HT-29 (cell line): Measurements from ENCODE around the gene FBLN5. TPM values are rescaled to one million over a fixed set of nuclear protein-coding genes. Genes with fewer than 3 reads are reported as not detected.
A peak's percentile ranks its signal among the peaks of the same experiment; 100 is the strongest.

Experiments
- DNase-seq: peaks from one replicate; pipeline ENCODE4 v3.0.0-alpha.2; 2015; ENCODE audit warnings: low spot score
- total RNA-seq: library from RNA; depleted of rRNA; stranded (reverse); fragments of >200 nt; shearing (Covaris generic); gene quantifications from 2 replicates; pipeline ENCODE4 v1.2.3, GENCODE V29; 2014; rRNA removed

The FBLN5 gene
- total RNA-seq, result not detected in 2 replicates

- DNase-seq, result no peak
These were observed at the start of gene FBLN5 for GRCh38 chr14:91947475-91948184. FBLN5 (minus strand) TSS chr14:91947694; CDS start chr14:91947229, 465 bp downstream.

DNA sequence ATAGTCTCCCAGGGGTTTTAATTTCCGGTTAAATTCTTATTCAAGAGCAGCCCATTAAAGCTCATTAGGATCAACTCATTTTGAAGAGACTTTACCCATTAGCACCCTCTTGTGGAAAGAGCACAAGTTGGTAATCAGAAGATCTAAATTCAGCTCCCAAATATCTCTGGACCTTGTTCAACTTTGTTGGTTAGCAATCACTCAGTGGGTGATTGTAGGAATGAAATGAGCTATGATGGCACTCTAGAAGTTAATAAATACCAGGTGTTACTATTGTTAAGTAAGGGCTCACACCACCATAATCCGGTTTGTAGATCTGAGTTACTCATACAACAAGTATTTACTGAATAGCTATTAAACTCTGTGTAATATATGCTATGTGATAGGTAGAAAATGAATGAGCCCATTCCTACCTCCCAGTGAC is 49.5 kb upstream of the FBLN5 start:
- DNase-seq, result peak; percentile 50

DNA sequence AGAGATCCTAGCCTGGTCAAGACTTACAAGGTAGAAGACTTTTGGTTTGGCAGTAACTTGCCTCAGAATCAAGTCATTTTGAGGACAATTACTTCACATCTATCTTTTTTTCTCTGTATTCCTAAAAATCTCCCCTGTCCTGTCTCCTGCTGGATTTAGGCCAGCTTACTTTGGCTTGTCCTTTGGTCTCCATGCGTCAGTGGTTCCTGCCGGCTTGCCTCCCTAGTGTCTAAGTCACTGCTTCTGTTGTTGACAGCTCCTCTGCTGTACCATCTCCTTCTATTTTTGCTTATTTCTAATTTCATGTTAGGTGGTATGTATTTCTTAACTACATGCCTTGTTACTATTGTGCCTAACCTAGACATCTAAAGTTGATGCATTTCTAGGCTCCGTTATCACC is 39.7 kb upstream of the FBLN5 start:
- DNase-seq, result no peak

DNA sequence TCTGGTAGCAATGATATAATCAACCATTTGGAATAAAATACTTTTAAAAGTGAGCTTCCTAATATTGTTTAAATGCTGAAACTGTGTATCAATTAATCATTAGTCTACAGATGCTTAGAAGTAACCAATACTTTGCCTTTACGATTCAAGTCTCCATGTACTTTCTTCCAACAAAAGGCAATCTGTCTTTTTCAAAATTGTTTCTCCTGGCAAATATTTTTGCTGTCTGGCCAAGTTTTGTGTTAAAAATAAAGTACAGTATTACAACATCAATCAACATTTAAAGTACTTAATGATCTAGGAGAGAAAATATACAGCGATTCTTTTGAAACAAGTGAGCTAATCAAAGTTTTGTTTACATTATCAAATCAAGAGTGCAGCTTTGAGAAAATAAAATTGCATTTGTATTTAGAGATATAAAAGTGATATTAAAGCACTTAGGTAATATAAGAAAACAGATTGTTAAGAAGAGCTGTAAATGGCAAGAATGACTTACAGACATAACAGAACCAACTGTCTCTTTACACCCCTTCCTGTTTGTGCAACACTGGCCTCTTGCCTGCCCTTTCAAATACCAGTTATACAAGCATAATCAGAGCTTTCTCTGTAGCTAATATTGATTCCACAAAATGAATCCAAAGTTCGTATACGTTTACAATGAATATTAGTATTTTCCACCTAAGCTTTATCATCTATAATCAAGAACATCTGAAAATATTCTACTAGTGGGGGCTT is 38.2 kb upstream of the FBLN5 start:
- DNase-seq, result no peak

DNA sequence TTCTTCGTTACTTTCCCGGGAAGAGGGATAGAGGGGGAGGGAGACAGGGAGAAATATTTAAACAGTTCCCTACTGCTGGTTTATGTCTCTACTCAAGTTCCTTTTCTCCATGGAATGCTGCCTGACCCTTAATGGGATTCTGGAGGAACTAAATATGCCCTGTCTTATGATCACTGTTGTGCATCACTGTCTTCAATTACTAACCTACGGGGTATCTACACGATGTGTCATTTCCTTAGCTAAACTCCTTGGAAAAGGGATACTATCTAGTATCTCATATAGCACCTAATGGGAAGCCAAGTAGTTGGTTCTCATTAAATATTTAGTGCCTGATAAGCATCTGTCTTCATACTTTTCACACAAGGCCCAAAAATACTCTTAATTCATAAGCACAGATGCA is 37.5 kb upstream of the FBLN5 start:
- DNase-seq, result no peak

GRCh38 chr14:91983588-91983987 is 36.1 kb upstream of the FBLN5 start:
- DNase-seq, result no peak

DNA sequence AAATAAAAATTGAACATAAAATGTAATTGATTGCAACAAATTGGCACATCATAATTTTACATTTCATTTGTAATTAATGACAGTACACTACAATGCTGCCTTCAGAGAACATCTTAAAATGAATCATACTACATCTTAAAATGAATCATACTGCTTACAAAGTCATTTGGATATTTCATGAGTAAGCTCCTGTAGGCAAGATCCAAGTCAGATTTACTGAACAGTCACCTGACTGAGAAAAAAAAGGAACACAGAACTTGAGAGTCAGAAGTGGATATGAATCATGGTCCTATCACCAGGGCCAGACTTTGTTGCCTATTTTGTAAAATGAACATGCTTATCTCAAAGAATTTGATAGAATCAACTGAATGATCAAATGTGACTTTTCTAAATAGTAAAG is 32.7 kb upstream of the FBLN5 start:
- no peak for DNase-seq

- no peak for DNase-seq
These were observed 30.4 kb upstream of the FBLN5 start for GRCh38 chr14:91977884-91978283.

- no peak for DNase-seq
These were observed 28.3 kb upstream of the FBLN5 start for GRCh38 chr14:91975763-91976162.

- DNase-seq, result no peak
These were observed 23.8 kb upstream of the FBLN5 start for GRCh38 chr14:91971188-91971778.

DNA sequence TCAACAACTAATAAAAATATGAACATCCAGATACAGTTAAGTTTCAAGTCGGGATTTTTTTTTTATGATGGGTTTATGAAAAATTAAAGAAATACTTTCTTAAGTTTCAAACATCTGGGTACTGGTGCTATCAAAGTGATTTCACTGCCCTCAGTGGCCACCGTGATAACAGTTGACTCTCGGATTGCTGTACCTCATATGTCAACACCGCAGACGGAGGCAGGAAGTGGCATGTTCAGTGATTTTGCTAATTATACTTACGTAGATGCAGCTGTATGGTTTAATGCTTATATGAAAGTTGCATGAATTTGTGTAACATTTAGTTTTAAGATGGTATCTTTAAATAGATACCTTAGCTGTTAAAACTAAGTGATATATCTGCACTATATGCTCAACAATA is 20.8 kb upstream of the FBLN5 start:
- no peak for DNase-seq

DNA sequence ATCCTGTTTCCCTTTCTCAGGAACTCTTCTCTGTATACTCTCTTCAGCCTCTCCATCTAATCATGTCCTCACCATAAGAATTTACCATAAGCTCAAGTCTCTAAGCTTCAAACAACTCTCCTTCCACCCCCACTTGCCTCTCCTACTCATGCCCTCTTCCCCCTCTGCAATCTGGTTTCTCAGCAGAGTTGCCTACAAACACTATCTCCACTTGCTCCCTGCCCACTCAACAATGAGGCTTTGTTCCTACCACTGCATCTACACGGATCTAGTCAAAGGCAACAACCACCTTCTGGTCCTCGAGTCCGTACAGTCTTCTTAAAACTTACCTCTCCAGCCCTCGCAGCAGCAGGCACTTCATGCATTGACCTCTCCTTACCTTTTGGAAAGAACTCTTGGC is 17.2 kb upstream of the FBLN5 start:
- DNase-seq, result no peak

GRCh38 chr14:91964011-91964410 is 16.5 kb upstream of the FBLN5 start:
- no peak for DNase-seq

GRCh38 chr14:91963465-91963864 is 16.0 kb upstream of the FBLN5 start:
- DNase-seq, result no peak

DNA sequence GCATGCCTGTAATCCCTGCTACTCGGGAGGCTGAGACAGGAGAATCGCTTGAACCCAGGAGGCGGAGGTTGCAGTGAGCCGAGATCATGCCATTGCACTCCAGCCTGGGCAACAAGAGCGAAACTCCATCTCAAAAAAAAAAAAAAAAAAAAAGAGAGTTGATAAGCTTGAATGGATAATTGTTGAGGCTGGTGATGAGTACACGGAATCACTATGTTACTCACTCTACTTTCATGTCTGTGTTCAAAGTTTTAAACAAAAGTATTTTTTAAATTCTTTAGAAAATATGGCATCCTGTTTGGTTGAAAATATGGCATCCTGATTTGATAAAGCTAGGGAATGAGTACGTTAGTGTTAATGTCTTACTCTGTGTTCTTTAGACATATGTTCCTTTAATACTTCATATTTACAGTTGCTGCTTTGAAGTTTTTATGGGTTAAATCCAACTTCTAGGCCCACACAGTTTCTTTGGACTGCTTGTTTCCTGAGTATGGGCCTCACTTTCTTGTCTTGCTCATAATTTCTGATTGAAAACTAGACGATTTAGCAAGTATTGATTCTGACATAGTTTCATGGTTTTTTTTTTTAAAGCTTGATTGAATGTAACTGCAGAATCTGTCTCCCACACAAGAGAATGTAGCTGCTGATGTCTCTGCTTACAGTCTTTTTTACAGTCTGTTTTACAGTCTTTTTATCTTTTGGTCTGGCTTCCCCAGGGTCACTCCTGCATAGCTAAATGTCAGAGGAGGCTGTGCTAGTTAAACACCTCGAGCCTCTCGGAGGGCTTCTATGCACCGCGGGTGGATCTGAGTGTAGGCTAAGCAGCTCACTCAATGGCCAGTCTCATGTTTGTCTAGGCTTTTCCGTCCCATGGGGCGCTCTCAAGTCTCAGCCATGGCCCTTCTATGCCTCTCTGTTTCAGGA is 14.1 kb upstream of the FBLN5 start:
- no peak for DNase-seq

- no peak for DNase-seq
These were observed 10.4 kb upstream of the FBLN5 start for GRCh38 chr14:91957876-91958313.

- no peak for DNase-seq
These were observed 9.1 kb upstream of the FBLN5 start for GRCh38 chr14:91956616-91957015.

- DNase-seq, result no peak
These were observed 7.7 kb upstream of the FBLN5 start for GRCh38 chr14:91955168-91955567.

DNA sequence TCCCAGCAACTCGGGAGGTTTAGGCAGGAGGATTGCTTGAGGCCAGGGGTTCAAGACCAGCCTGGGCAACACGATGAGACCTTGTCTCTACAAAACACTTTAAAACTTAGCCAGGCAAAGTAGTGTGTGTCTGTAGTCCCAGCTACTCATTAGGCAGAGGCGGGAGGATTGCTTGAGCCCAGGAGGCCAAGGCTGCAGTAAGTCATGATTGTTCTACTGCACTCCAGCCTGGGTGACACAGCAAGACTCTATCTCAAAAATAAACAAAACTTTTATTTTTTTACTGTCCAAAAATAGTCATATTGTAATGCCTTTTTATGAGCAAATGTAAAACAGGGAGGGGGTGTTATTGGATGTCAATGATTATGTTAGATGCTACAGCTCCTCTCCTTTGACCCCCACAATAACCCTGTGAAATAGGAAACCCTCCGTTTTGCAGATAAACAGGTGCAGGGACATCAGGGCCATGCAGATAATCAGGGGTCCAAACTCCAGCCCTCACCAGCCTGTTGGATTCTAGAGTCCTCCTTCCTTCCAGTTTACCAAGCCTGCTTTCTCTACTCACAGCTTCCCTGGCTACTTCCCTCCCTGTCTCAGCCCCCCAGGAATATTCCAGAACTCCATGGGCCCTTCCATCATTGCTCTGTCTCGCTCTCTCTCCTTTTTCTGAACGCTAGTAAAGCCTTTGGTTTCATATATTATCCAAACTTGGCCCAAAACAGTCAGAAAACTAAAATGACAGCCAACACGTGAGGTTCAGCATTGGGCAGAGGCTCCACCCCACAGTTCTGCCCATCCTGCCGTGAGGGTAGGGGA is 5.9 kb upstream of the FBLN5 start:
- no peak for DNase-seq

- no peak for DNase-seq
These were observed 646 bp downstream of the FBLN5 start for GRCh38 chr14:91946622-91947474.
